CD8-positive, alpha-beta memory T cell (primary cell): ENCODE results near the gene GATM. TPM values are rescaled to one million over a fixed set of nuclear protein-coding genes. Genes with fewer than 3 reads are reported as not detected.
A peak's percentile ranks its signal among the peaks of the same experiment; 100 is the strongest.
"Not testable (repeated sequence)": the region's sequence is repeated elsewhere in the genome, so short reads cannot be mapped to it uniquely, and the experiment has no call there.

Experiments used
- CTCF ChIA-PET: fragments of 350-600 bp; sonication (Branson Sonifier 250); formaldehyde crosslinking; loops from one replicate; lab custom pipeline; 2021; ENCODE audit warnings: antibody characterized with exemption; lab: Charles Lee
- POLR2A ChIA-PET: fragments of 350-600 bp; sonication (Branson Sonifier 250); formaldehyde crosslinking; loops from one replicate; lab custom pipeline; 2021; ENCODE audit warnings: antibody characterized with exemption; lab: Charles Lee
- DNase-seq, 5 donors: peaks; one replicate each; pipeline versions ENCODE4 v3.0.0 to v3.0.0-alpha.2; 2020 to 2022; ENCODE audit warnings: mixed read lengths in 1 of 5
- H3K27ac ChIP-seq: one replicate; pipeline ENCODE4 v1.7.0; 2013; ENCODE audit warnings: low read depth, mild to moderate bottlenecking, low read length, moderate library complexity
- H3K27me3 ChIP-seq: 2 replicates; pipeline ENCODE4 v1.7.0; 2013; ENCODE audit warnings: low read length, mild to moderate bottlenecking; ENCODE audit not compliant: insufficient read depth, poor library complexity, severe bottlenecking
- H3K36me3 ChIP-seq: 2 replicates; pipeline ENCODE4 v1.7.0; 2013; ENCODE audit warnings: mild to moderate bottlenecking, low read length, moderate library complexity; ENCODE audit not compliant: insufficient read depth
- H3K4me1 ChIP-seq: 2 replicates; pipeline ENCODE4 v1.7.0; 2013; ENCODE audit warnings: mild to moderate bottlenecking, low read length, moderate library complexity; ENCODE audit not compliant: insufficient read depth
- H3K4me3 ChIP-seq: 2 replicates; pipeline ENCODE4 v1.7.0; 2013; ENCODE audit warnings: mild to moderate bottlenecking, low read length
- H3K9me3 ChIP-seq: 2 replicates; pipeline ENCODE4 v1.7.0; 2013; ENCODE audit warnings: mild to moderate bottlenecking, low read length
- H3K27ac Mint-ChIP-seq, 8 donors: one replicate each; pipeline ENCODE4 v1.8.0; 2020 to 2021; ENCODE audit warnings: mixed read lengths in 8 of 8, mild to moderate bottlenecking in 6 of 8, inconsistent platforms in 3 of 8, moderate library complexity in 3 of 8
- H3K27me3 Mint-ChIP-seq, 2 donors: one replicate each; pipeline ENCODE4 v1.8.0; 2020 to 2021; ENCODE audit warnings: mixed read lengths in 2 of 2, mild to moderate bottlenecking in 1 of 2, moderate library complexity in 1 of 2
- H3K36me3 Mint-ChIP-seq, 3 donors: one replicate each; pipeline ENCODE4 v1.8.0; 2020 to 2021; ENCODE audit warnings: mixed read lengths in 3 of 3, inconsistent platforms in 1 of 3, mild to moderate bottlenecking in 1 of 3
- H3K4me1 Mint-ChIP-seq, 3 donors: one replicate each; pipeline ENCODE4 v1.8.0; 2020 to 2021; ENCODE audit warnings: mixed read lengths in 3 of 3, inconsistent platforms in 1 of 3, mild to moderate bottlenecking in 1 of 3
- H3K4me3 Mint-ChIP-seq, 7 donors: one replicate each; pipeline ENCODE4 v1.8.0; 2020 to 2021; ENCODE audit warnings: mixed read lengths in 7 of 7, mild to moderate bottlenecking in 6 of 7, moderate library complexity in 4 of 7, inconsistent platforms in 2 of 7
- H3K9me3 Mint-ChIP-seq, 5 donors: one replicate each; pipeline ENCODE4 v1.8.0; 2020 to 2022; ENCODE audit warnings: mixed read lengths in 5 of 5, mild to moderate bottlenecking in 3 of 5, moderate library complexity in 2 of 5, inconsistent platforms in 1 of 5
- polyA plus RNA-seq: library from polyadenylated mRNA; unstranded; fragments of 300-500 nt; fragmentation: Illumina TruSeq; gene quantifications from one replicate; pipeline ENCODE4 v1.2.3, GENCODE V29; 2021
- total RNA-seq, 2 experiments: library from RNA; stranded (reverse); gene quantifications; one replicate each; pipeline ENCODE4 v1.2.3, GENCODE V29; 2021

Gene GATM
- total and polyA plus RNA-seq, 3 experiments from 2014 or later: 0.43 to 2.4 (median 1.9) TPM

GRCh38 chr15:45375836-45376235 is 2.5 kb downstream of the GATM start:
- H3K9me3 Mint-ChIP-seq: peaks cover 0 to 2% (median 0%) of the 10 kb centered on the region in 5 donors
- H3K4me1 ChIP-seq: peaks cover 11% of the 10 kb centered on the region
- ChIA-PET CTCF (interaction anchor here (2.0 kb wide), 1 partner anchor 14 kb away, joined by 6 read pairs; no protein-coding TSS in a partner anchor), POLR2A (interaction anchor here (0.6 kb wide), 1 partner anchor 20 kb away, joined by 3 read pairs; no protein-coding TSS in a partner anchor)
- no peak overlapping the region for H3K27ac ChIP-seq
- H3K27ac Mint-ChIP-seq: no peak overlapping the region
- peak overlapping the region in 3 of 7 donors; percentile 9 to 73 (median 27) for H3K4me3 Mint-ChIP-seq
- no peaks in the 10 kb centered on the region for H3K36me3 ChIP-seq
- H3K4me3 ChIP-seq: no peak overlapping the region
- DNase-seq: no peak
- H3K27me3 ChIP-seq: peaks cover 39% of the 10 kb centered on the region
- H3K36me3 Mint-ChIP-seq: peaks cover 0 to 3% (median 0%) of the 10 kb centered on the region in 3 donors
- H3K4me1 Mint-ChIP-seq: peaks cover 14 to 22% (median 22%) of the 10 kb centered on the region in 3 donors
- peaks cover 55 to 75% of the 10 kb centered on the region in 2 donors for H3K27me3 Mint-ChIP-seq
- H3K9me3 ChIP-seq: no peaks in the 10 kb centered on the region

GRCh38 chr15:45373976-45374375 is 4.4 kb downstream of the GATM start:
- H3K36me3 Mint-ChIP-seq: no peaks in the 10 kb centered on the region
- Histone ChIP-seq H3K4me3 (no peak overlapping the region), H3K4me1 (peaks cover 11% of the 10 kb centered on the region), H3K9me3 (no peaks in the 10 kb centered on the region), H3K27ac (no peak overlapping the region), H3K36me3 (no peaks in the 10 kb centered on the region), H3K27me3 (peaks cover 35% of the 10 kb centered on the region)
- H3K27ac Mint-ChIP-seq: no peak overlapping the region
- ChIA-PET POLR2A (no interaction called here), CTCF (no interaction called here)
- DNase-seq: no peak
- H3K9me3 Mint-ChIP-seq: peaks cover 0 to 2% (median 0%) of the 10 kb centered on the region in 5 donors
- H3K27me3 Mint-ChIP-seq: peaks cover 48 to 72% of the 10 kb centered on the region in 2 donors
- no peak overlapping the region for H3K4me3 Mint-ChIP-seq
- peaks cover 12 to 22% (median 20%) of the 10 kb centered on the region in 3 donors for H3K4me1 Mint-ChIP-seq

GRCh38 chr15:45372041-45372995 is 6.0 kb downstream of the GATM start:
- Histone ChIP-seq H3K27me3 (peaks cover 24% of the 10 kb centered on the region), H3K4me3 (no peak overlapping the region), H3K9me3 (no peaks in the 10 kb centered on the region), H3K27ac (no peak overlapping the region), H3K36me3 (no peaks in the 10 kb centered on the region), H3K4me1 (peaks cover 4% of the 10 kb centered on the region)
- Mint-ChIP-seq H3K9me3 (peaks cover 0 to 2% (median 0%) of the 10 kb centered on the region in 5 donors), H3K27ac (no peak overlapping the region), H3K36me3 (no peaks in the 10 kb centered on the region), H3K4me3 (no peak overlapping the region), H3K27me3 (peaks cover 36 to 65% of the 10 kb centered on the region in 2 donors), H3K4me1 (peaks cover 5 to 15% (median 11%) of the 10 kb centered on the region in 3 donors)
- ChIA-PET POLR2A (no interaction called here), CTCF (no interaction called here)
- no peak for DNase-seq

GRCh38 chr15:45371546-45371945 is 6.8 kb downstream of the GATM start:
- DNase-seq: no peak
- H3K27ac ChIP-seq: no peak overlapping the region
- no peak overlapping the region for H3K4me3 ChIP-seq
- Mint-ChIP-seq H3K36me3 (no peaks in the 10 kb centered on the region), H3K4me3 (no peak overlapping the region), H3K27ac (no peak overlapping the region), H3K27me3 (peaks cover 31 to 61% of the 10 kb centered on the region in 2 donors), H3K9me3 (peaks cover 0 to 2% (median 0%) of the 10 kb centered on the region in 5 donors), H3K4me1 (peaks cover 3 to 8% (median 3%) of the 10 kb centered on the region in 3 donors)
- H3K36me3 ChIP-seq: no peaks in the 10 kb centered on the region
- no peaks in the 10 kb centered on the region for H3K4me1 ChIP-seq
- no peaks in the 10 kb centered on the region for H3K9me3 ChIP-seq
- CTCF ChIA-PET: no interaction called here
- POLR2A ChIA-PET: no interaction called here
- H3K27me3 ChIP-seq: peaks cover 17% of the 10 kb centered on the region

GRCh38 chr15:45370042-45370441 is 8.3 kb downstream of the GATM start:
- H3K4me3 Mint-ChIP-seq, H3K4me3 ChIP-seq, H3K9me3 Mint-ChIP-seq, H3K36me3 Mint-ChIP-seq, DNase-seq, H3K4me1 ChIP-seq, H3K4me1 Mint-ChIP-seq, CTCF ChIA-PET, H3K27me3 ChIP-seq, H3K27ac ChIP-seq, H3K9me3 ChIP-seq, H3K36me3 ChIP-seq, H3K27ac Mint-ChIP-seq: not testable (repeated sequence)
- POLR2A ChIA-PET: interaction anchor here (0.5 kb wide), 1 partner anchor 1548 kb away, joined by 5 read pairs; no protein-coding TSS in a partner anchor
- peaks cover 20 to 53% of the 10 kb centered on the region in 2 donors for H3K27me3 Mint-ChIP-seq

GRCh38 chr15:45367222-45367621 is 11.1 kb downstream of the GATM start:
- H3K9me3 ChIP-seq, H3K4me1 Mint-ChIP-seq, H3K36me3 ChIP-seq, H3K36me3 Mint-ChIP-seq, H3K4me3 ChIP-seq, H3K27ac ChIP-seq, H3K4me3 Mint-ChIP-seq, POLR2A ChIA-PET, CTCF ChIA-PET, H3K27me3 ChIP-seq, H3K9me3 Mint-ChIP-seq, DNase-seq, H3K27ac Mint-ChIP-seq, H3K4me1 ChIP-seq: not testable (repeated sequence)
- H3K27me3 Mint-ChIP-seq: peaks cover 9 to 53% of the 10 kb centered on the region in 2 donors

GRCh38 chr15:45364271-45364670 is 14.1 kb downstream of the GATM start:
- ChIA-PET POLR2A (interaction anchor here (0.7 kb wide), 1 partner anchor 90 kb away, joined by 3 read pairs; no protein-coding TSS in a partner anchor), CTCF (no interaction called here)
- Histone ChIP-seq H3K36me3 (no peaks in the 10 kb centered on the region), H3K27me3 (no peaks in the 10 kb centered on the region), H3K4me1 (no peaks in the 10 kb centered on the region), H3K27ac (no peak overlapping the region), H3K9me3 (no peaks in the 10 kb centered on the region), H3K4me3 (no peak overlapping the region)
- Mint-ChIP-seq H3K4me3 (no peak overlapping the region), H3K27me3 (peaks cover 4 to 38% of the 10 kb centered on the region in 2 donors), H3K9me3 (no peaks in the 10 kb centered on the region), H3K4me1 (no peaks in the 10 kb centered on the region), H3K27ac (no peak overlapping the region), H3K36me3 (no peaks in the 10 kb centered on the region)
- no peak for DNase-seq

GRCh38 chr15:45363801-45364200 is 14.5 kb downstream of the GATM start:
- H3K9me3 ChIP-seq: no peaks in the 10 kb centered on the region
- no peak overlapping the region for H3K27ac ChIP-seq
- no peak overlapping the region for H3K4me3 Mint-ChIP-seq
- no peaks in the 10 kb centered on the region for H3K4me1 Mint-ChIP-seq
- H3K27me3 Mint-ChIP-seq: peaks cover 5 to 38% of the 10 kb centered on the region in 2 donors
- POLR2A ChIA-PET: no interaction called here
- CTCF ChIA-PET: no interaction called here
- H3K27me3 ChIP-seq: no peaks in the 10 kb centered on the region
- H3K9me3 Mint-ChIP-seq: no peaks in the 10 kb centered on the region
- DNase-seq: no peak
- H3K36me3 ChIP-seq: no peaks in the 10 kb centered on the region
- no peak overlapping the region for H3K27ac Mint-ChIP-seq
- H3K4me1 ChIP-seq: no peaks in the 10 kb centered on the region
- H3K36me3 Mint-ChIP-seq: no peaks in the 10 kb centered on the region
- no peak overlapping the region for H3K4me3 ChIP-seq
